Effector memory CD8-positive, alpha-beta T cell (primary cell): ENCODE data around the gene PAX6.

Source experiments
- ATAC-seq: fragments of 150-1000 bp; cut with Tn5 transposase; replicated peaks from 2 replicates; pipeline ENCODE4 v1.10.0; 2021; ENCODE audit warnings: mild to moderate bottlenecking, moderate library complexity
- DNase-seq, 3 experiments: peaks; one replicate each; pipeline ENCODE4 v3.0.0; 2021
- H3K27ac Mint-ChIP-seq, 2 donors: one replicate each; pipeline ENCODE4 v1.8.0; 2022; ENCODE audit warnings: mild to moderate bottlenecking in 2 of 2, mixed read lengths in 2 of 2, moderate library complexity in 2 of 2
- H3K27me3 Mint-ChIP-seq, 2 donors: one replicate each; pipeline ENCODE4 v1.8.0; 2022; ENCODE audit warnings: mixed read lengths in 2 of 2
- H3K36me3 Mint-ChIP-seq: one replicate; pipeline ENCODE4 v1.8.0; 2022; ENCODE audit warnings: mild to moderate bottlenecking, moderate library complexity, mixed read lengths; ENCODE audit not compliant: insufficient read depth
- H3K4me1 Mint-ChIP-seq, 2 donors: one replicate each; pipeline ENCODE4 v1.8.0; 2022; ENCODE audit warnings: low read depth in 2 of 2, mixed read lengths in 2 of 2
- H3K4me3 Mint-ChIP-seq, 2 donors: one replicate each; pipeline ENCODE4 v1.8.0; 2022; ENCODE audit warnings: mild to moderate bottlenecking in 2 of 2, mixed read lengths in 2 of 2, moderate library complexity in 2 of 2
- H3K9me3 Mint-ChIP-seq, 2 donors: one replicate each; pipeline ENCODE4 v1.8.0; 2022; ENCODE audit warnings: mixed read lengths in 2 of 2

Gene PAX6

GRCh38 chr11:31802990-31803812 is 7.9 kb downstream of the PAX6 start:
- Mint-ChIP-seq H3K27ac (no peak overlapping the region), H3K36me3 (peaks cover 22% of the 10 kb centered on the region), H3K4me3 (peak overlapping the region; percentile 19 to 56), H3K9me3 (peaks cover 6 to 8% of the 10 kb centered on the region in 2 donors), H3K4me1 (peaks cover 24 to 37% of the 10 kb centered on the region in 2 donors), H3K27me3 (peaks cover 85 to 93% of the 10 kb centered on the region in 2 donors)
- ATAC-seq (no peak), DNase-seq (no peak)

GRCh38 chr11:31802609-31802989 is 8.5 kb downstream of the PAX6 start:
- no peak overlapping the region for H3K27ac Mint-ChIP-seq
- peaks cover 84 to 93% of the 10 kb centered on the region in 2 donors for H3K27me3 Mint-ChIP-seq
- peaks cover 26% of the 10 kb centered on the region for H3K36me3 Mint-ChIP-seq
- peaks cover 24 to 40% of the 10 kb centered on the region in 2 donors for H3K4me1 Mint-ChIP-seq
- ATAC-seq (no peak), DNase-seq (no peak)
- peak overlapping the region in 1 of 2 donors; percentile 37 for H3K4me3 Mint-ChIP-seq
- peaks cover 6 to 8% of the 10 kb centered on the region in 2 donors for H3K9me3 Mint-ChIP-seq

GRCh38 chr11:31802000-31802551 is 9.0 kb downstream of the PAX6 start:
- no peak for ATAC-seq
- H3K27ac Mint-ChIP-seq = no peak overlapping the region
- H3K36me3 Mint-ChIP-seq = peaks cover 26% of the 10 kb centered on the region
- peaks cover 6 to 8% of the 10 kb centered on the region in 2 donors for H3K9me3 Mint-ChIP-seq
- peak overlapping the region in 1 of 2 donors; percentile 20 for H3K4me3 Mint-ChIP-seq
- peaks cover 84 to 93% of the 10 kb centered on the region in 2 donors for H3K27me3 Mint-ChIP-seq
- DNase-seq = no peak
- peaks cover 24 to 42% of the 10 kb centered on the region in 2 donors for H3K4me1 Mint-ChIP-seq

- peaks cover 6 to 8% of the 10 kb centered on the region in 2 donors for H3K9me3 Mint-ChIP-seq
- H3K4me1 Mint-ChIP-seq = peaks cover 24 to 41% of the 10 kb centered on the region in 2 donors
- no peak for ATAC-seq
Measured at GRCh38 chr11:31801298-31801702, 9.8 kb downstream of the PAX6 start.

GRCh38 chr11:31800398-31801265 is 10.5 kb downstream of the PAX6 start:
- DNase-seq (no peak), ATAC-seq (no peak)
- peaks cover 6 to 8% of the 10 kb centered on the region in 2 donors for H3K9me3 Mint-ChIP-seq
- peaks cover 26% of the 10 kb centered on the region for H3K36me3 Mint-ChIP-seq
- H3K27ac Mint-ChIP-seq = no peak overlapping the region
- H3K4me1 Mint-ChIP-seq = peaks cover 24 to 41% of the 10 kb centered on the region in 2 donors
- peak overlapping the region in 1 of 2 donors; percentile 19 for H3K4me3 Mint-ChIP-seq
- H3K27me3 Mint-ChIP-seq = peaks cover 91 to 98% of the 10 kb centered on the region in 2 donors

More at GRCh38 chr11:31801298-31801702, 9.8 kb downstream of the PAX6 start:
- Mint-ChIP-seq H3K27me3 (peaks cover 84 to 93% of the 10 kb centered on the region in 2 donors), H3K4me3 (no peak overlapping the region), H3K27ac (no peak overlapping the region), H3K36me3 (peaks cover 26% of the 10 kb centered on the region)
- DNase-seq = no peak

GRCh38 chr11:31799435-31800397 is 11.4 kb downstream of the PAX6 start:
- H3K27ac Mint-ChIP-seq = no peak overlapping the region
- peaks cover 96 to 99% of the 10 kb centered on the region in 2 donors for H3K27me3 Mint-ChIP-seq
- H3K9me3 Mint-ChIP-seq = peaks cover 6 to 8% of the 10 kb centered on the region in 2 donors
- peaks cover 22 to 39% of the 10 kb centered on the region in 2 donors for H3K4me1 Mint-ChIP-seq
- ATAC-seq (no peak), DNase-seq (no peak)
- peak overlapping the region; percentile 40 to 62 for H3K4me3 Mint-ChIP-seq
- peaks cover 26% of the 10 kb centered on the region for H3K36me3 Mint-ChIP-seq

- Mint-ChIP-seq H3K27ac (no peak overlapping the region), H3K36me3 (peaks cover 20% of the 10 kb centered on the region), H3K4me1 (peaks cover 13 to 29% of the 10 kb centered on the region in 2 donors), H3K9me3 (peaks cover 6 to 8% of the 10 kb centered on the region in 2 donors), H3K4me3 (peak overlapping the region; percentile 40 to 48), H3K27me3 (peaks cover 95 to 99% of the 10 kb centered on the region in 2 donors)
- DNase-seq (no peak), ATAC-seq (peak; percentile 12)
Measured at GRCh38 chr11:31798554-31799434, 12.3 kb downstream of the PAX6 start.

GRCh38 chr11:31798057-31798553 is 13.0 kb downstream of the PAX6 start:
- Mint-ChIP-seq H3K27ac (no peak overlapping the region), H3K4me1 (peaks cover 6 to 23% of the 10 kb centered on the region in 2 donors), H3K27me3 (peaks cover 90 to 99% of the 10 kb centered on the region in 2 donors), H3K4me3 (peak overlapping the region; percentile 18 to 48), H3K9me3 (peaks cover 6 to 8% of the 10 kb centered on the region in 2 donors), H3K36me3 (peaks cover 17% of the 10 kb centered on the region)
- no peak for DNase-seq
- ATAC-seq = no peak

GRCh38 chr11:31797190-31798056 is 13.7 kb downstream of the PAX6 start:
- ATAC-seq (no peak), DNase-seq (no peak)
- Mint-ChIP-seq H3K27ac (no peak overlapping the region), H3K4me3 (peak overlapping the region in 1 of 2 donors; percentile 59), H3K27me3 (peaks cover 90 to 99% of the 10 kb centered on the region in 2 donors), H3K36me3 (peaks cover 10% of the 10 kb centered on the region), H3K4me1 (peaks cover 3 to 17% of the 10 kb centered on the region in 2 donors), H3K9me3 (peaks cover 2 to 6% of the 10 kb centered on the region in 2 donors)

- Mint-ChIP-seq H3K27me3 (peaks cover 83 to 92% of the 10 kb centered on the region in 2 donors), H3K9me3 (peaks cover 0 to 6% of the 10 kb centered on the region in 2 donors), H3K4me3 (peak overlapping the region in 1 of 2 donors; percentile 16), H3K4me1 (peaks cover 3 to 17% of the 10 kb centered on the region in 2 donors), H3K36me3 (peaks cover 7% of the 10 kb centered on the region), H3K27ac (no peak overlapping the region)
- DNase-seq (no peak), ATAC-seq (no peak)
Measured at GRCh38 chr11:31796499-31797189, 14.5 kb downstream of the PAX6 start.
